GM19240 (cell line): ENCODE measurements around the gene ARHGAP26.

ENCODE experiments used
- DNase-seq: peaks from one replicate; pipeline ENCODE4 v3.0.0; 2011; ENCODE audit warnings: low spot score; ENCODE audit not compliant: insufficient read length

The ARHGAP26 gene

DNA sequence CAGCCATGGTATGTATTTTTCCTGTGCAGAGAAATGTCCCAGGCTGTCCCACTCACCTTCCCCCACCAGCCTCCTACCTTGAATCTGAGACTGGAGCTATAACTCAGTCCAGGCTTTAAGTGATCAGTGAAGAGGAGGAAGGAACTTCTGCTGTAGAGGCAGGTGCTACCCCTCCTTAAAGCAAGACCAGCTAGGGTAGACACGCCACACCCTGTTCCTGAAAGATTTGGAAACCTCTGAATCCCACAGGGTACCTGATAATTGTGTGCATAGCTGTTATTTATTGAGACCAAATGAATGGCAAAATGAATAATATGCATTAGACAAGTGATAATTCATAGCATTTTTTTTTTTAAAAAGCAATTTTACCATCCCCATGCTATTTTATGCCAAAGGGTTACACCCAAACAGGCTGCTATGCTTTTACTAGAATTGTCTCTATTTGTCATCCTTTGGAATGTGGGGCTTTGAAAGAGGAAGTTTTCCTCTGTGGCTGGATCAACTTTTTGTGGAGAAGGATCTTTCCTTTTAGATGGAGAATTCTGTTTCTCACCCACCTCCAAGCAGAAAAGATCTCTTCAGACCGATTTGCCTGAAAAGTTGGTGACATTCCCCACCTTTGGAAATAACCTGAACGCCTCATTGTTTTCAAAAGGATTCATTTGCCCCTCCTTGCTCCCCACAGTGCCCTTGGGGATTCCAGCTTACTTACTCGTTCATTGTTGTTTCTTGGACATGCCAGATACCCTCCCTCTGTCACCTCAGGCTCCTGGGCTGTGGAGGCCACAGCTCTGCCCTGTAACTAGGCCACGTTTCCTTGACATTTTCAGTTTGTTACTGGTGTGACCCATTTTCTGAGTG is 384.6 kb downstream of the ARHGAP26 start:
- no peak for DNase-seq

DNA sequence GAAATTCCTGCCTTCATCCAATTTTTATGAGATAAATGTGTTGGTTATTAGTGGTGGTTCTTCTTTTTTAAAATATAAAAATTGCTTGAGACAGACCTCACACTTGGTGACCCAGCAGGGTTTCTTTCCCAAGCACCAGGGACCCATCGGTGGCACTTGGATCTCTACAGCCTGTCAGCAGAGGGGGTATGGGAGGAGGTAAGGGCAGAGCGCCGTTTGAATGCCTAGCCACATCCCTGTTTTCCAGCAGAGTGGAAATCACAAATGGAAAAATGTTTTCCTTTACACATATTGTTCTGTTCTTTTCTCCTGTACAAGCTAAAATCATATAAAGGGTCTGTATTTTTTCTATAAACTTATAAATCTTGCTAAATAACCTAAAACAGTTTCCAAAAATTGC is 385.3 kb downstream of the ARHGAP26 start:
- no peak for DNase-seq

DNA sequence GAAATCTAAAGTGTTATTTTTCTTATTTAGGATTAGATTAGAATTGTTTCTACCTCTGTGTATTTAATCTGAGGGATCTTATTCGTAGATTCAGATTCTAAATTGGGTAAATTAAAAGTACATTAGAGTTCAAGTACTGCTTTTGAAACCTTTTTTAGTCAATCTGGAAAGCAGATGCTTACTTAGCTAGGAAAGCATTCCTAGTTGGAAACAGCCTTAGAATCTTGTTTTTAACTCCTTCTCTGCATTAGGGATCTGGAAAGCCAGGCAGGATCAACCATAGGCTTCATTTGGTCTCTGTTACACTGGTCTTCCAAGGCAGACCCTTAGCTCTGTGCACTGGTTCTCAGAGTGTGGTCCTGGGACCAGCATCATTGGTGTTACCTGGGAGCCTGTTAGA is 385.9 kb downstream of the ARHGAP26 start:
- no peak for DNase-seq

DNA sequence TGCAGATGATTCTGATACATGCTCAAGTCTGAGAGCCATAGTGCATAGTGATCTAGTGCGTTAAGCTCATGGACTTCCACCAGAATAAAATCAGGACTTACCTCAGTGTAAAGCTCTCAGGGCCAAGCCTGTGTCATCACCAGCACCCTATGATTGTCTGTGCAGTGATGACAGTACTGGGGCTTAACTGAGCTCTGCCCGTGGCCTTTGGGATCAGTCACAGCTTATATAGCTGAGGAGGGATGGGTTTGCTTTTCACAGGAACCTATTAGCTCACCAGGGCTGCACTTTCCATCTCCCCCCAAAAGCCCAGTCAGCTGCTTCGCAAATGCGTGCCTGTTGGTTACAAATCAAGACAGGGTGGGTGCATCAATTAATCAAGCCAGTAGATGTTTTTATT is 386.4 kb downstream of the ARHGAP26 start:
- DNase-seq = no peak

DNA sequence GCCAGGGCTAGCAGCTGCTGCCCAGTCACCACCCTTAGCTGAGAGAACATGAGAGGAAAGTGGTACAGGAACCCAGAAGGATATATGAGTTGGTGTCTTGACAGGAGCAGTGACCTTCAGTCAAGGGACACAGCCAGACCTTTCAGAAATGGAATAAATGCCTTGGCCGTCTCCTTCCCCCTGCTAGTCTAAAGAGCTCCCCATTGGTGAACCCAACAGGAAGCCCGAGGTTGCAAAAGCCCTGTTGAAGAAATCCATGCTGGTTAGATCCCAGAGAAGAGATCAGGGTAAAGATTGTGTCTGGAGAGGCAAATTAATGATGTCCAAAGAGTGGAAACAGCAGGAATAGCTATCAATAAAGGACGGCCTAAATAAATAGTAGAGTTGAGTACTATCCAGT is 388.9 kb downstream of the ARHGAP26 start:
- no peak for DNase-seq

DNA sequence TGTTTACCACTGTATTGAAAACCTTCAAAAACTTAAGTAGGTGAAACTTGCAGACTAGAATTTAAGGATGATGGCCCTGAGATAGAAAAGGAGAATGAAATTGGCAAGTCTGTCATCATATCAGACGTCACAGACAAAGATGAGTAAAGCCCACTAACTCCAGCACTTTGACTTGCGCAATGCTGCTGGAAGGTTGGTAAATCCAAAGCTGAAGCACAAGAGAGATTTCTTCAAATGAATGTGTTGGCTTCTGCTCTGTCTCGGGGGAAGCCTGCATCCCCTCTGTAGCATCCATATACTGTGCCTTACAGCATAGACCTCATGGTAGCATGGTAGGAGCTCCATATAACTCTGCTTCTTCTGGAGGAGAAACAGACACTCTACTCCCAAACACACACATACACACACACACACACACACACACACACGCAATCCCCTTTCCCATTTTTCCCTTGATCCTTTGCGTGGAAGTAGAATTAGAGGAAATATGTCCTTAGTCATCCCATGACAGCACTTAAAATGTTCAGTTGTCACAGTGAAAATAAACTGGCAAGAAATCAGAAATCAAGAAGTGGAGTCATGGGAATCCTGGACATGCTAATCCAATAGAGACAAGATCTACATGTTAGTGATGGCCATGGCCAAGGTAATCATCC is 391.8 kb downstream of the ARHGAP26 start:
- DNase-seq = no peak

DNA sequence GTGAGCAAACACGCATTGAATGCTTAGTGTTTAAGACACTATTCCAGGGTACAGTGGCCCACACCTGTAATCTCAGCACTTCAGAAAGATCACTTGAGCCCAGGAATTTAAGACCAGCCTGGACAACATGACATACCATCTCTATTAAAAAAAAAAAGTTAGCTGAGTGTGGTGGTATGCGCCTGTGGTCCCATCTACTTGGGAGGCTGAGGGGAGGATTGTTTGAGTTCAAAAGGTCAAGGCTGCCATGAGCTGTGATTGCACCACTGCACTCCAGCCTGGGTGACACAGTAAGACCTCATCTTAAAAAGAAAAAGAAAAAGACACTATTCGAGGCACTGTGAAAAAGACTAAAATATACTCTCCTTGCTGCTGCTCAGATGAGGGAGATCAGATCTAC is 392.6 kb downstream of the ARHGAP26 start:
- DNase-seq = no peak

DNA sequence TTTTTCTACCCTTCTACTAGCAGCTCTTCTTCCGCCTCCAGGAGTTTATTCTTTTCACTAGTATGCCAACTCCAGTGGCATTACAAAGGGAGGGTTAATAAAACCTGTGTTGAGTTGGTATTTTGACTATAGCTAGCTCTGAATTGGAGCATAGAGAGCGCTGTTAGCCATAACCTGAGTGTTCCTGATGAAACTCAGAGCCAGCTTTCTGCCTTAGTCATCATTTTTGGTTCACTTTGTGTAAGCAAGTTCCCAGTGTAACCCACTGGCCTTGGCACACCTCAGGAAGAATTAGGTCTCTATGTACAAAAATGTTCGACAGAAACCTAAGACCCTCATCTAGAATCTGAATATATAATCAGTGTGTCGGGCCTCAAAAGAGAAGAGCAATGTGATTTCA is 394.4 kb downstream of the ARHGAP26 start:
- DNase-seq = no peak

DNA sequence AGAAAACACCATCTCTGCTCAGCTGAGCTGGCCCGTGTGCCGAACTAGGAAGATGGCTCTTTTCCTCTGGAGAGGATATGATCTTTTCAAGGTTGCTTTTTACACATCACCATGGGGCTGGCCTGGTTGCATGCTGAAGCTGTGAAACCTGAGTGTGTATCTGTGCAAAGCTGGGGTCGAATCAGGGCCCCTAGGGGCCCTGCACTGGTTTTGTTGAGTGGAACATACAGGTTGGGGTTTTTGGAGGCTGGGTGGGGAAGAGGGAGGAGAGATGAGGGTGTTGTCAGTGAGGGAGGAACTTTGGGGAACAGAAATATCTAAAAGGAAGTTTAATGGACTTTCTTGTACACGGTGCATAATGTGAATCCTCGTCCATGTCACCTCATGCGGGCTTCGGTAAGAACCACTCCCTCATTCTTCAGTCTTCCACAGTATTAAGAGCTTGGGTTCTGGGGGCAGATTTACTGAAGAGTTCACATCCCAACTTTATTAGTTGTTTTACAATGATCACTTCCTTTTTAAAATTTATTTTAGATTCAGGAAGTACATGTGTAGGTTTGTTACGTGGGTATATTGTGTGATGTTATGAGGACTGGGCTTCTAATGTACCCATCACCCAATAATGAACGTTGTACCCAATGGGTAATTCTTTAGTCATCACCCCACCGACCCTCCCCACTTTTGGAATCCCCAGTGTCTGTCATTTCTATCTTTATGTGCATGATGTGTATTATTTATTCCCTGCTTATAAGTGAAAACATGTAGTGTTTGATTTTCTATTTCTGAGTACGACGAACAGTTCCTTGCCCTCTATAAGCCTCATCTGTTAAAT is 395.1 kb downstream of the ARHGAP26 start:
- no peak for DNase-seq

DNA sequence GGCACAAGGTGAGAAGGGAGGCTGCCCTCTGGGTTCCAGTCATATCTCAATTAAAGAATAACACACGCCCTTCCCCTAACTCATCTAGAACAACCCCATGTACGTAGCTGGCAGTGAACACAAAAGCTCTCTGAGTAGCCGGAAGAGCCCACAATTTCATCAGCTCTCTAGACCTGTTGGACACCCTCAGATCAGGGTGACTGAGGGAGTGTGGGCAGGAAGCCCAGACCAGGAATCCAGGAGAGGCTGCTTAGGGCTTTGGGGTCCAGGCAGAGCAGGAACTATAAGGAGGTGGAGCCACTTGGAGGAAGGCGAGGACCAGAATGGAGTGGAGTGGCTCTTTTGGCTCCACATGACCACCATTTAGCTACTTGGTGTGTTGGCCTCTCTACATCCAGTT is 395.9 kb downstream of the ARHGAP26 start:
- DNase-seq = no peak

DNA sequence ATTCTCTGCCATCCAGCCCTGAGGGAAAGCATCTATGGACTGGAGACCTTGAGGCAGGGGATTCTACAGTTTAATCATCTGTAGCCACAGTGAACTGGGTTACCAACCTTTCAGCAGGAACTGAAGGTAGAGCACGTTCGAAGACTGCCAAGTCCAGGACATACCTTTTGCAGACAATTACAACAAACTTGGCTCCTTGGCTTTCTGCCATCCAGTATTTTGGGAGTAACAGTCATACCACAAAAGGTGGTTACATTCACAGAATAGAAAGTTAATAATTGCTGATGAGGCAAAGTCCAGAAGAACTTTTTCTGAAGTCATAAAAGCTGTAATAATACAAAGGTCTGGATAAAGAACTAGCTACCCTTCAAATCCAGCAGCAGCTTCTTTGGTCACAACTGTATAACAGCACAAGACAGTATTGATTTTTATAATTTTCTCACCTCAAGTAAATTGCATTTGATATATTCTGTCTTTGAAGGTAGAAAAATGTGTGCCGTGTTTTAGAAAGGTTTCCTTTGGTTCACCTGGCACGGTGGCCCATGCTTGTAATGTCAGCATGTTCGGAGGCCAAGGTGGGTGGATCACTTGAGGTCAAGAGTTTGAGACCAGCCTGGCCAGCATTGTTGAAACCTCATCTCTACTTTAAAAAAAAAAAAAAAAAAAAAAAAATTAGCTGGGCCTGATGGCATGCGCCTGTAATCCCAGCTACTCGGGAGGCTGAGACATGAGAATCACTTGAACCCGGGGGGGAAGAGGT is 396.7 kb downstream of the ARHGAP26 start:
- DNase-seq = no peak

DNA sequence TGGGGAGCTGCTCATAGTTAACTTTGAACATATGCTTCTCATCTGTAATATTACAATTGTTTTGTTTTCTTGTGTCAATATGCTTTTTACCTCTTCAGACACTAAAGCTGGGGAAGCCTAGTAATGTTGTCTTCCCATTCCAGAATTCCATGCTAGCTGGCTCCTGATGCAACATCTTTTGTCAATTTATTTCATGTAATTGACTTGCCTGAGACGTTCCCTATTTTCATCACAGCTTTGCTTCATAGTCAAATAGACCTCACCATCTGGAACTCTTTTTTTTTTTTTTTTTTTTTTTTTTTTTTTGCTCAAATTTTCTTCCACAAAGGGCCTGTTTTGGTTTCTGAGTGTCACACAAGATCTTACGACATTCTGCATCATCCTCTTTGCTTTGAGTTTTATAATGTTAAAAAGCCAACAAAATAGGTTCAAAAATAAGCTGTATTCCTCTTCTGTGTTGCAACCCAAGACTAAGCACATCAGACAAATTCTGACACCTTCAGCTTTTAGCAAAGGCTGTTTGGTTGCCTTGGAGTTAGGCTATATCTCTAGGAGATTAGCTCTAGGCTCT is 398.1 kb downstream of the ARHGAP26 start:
- no peak for DNase-seq

DNA sequence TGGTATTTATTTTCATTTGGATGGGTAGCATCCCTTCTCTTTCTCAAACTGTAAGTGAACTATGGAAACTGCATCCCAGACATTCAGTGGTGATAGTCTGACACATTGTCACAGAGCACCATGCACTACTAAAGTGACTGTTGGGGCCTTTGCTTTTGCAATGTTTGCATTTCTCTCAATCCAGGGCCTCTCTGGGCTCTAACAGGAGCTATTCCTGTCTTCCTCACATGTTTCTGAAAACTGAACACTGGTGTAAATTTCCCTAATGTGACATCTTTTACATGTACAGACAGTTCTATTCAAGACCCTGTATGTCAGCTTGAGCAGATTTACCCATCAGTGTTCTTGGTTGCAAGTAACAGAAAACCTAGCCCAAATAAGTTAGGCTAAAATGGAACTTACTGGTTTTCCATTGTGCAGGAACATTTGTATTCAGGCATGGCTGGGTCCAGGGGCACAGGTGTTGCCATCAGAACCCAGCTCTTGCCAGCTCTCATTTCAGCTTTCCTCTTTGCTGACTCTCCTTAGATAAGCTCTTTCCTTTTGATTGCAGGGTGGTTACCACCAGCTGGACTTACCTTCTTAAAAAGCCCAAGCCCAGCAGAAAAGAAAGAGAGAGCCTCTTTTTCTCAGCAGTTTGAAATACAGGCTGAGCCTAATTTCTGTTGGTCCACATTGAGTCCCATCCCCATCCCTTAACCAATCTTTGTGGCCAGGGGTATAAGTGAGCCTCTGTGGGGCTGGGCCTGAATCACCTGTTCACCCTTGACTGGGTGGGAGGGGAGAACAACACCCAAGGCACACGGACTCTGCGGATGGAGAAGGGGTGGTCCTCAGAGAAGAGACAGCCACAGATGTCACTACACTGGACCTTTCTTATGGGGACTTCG is 399.0 kb downstream of the ARHGAP26 start:
- DNase-seq = no peak

DNA sequence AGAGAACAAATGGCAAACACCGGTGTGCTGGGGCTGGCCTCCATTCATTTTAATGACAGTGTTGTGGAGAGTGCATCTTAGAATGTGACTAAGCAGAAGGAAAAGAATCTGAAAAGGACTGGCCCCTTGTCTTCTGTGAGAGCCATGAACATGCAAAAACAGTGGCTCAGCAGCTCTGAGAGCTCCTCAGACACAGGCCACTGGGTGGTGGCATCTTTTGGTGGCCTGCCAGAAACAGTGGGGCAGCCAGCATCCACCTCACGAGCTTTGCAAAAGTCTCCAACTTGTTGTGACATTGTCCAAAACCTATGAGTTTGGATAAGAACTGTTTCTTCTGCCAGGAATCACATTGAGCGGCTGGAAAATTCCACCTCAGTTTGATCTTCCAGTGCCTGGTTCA is 399.9 kb downstream of the ARHGAP26 start:
- DNase-seq = no peak

DNA sequence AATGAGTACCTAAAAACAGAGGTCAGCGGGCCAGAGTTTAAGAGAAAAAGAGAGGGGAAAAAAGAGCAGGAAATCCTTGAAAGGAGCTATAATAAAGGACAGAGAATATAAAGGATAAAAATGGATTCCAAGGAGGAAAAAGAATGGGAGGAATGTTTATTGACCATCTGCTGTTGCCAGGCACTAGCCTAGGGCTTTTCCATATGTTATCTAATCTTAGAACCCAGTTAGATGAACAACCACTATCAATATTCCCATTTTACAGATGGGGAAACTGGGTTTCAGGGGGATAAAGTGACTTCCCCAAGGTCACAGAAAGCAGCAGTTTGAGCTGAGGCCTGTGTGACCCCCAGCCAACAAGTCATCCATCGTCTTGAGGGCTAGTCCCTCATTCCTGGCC is 400.8 kb downstream of the ARHGAP26 start:
- no peak for DNase-seq

DNA sequence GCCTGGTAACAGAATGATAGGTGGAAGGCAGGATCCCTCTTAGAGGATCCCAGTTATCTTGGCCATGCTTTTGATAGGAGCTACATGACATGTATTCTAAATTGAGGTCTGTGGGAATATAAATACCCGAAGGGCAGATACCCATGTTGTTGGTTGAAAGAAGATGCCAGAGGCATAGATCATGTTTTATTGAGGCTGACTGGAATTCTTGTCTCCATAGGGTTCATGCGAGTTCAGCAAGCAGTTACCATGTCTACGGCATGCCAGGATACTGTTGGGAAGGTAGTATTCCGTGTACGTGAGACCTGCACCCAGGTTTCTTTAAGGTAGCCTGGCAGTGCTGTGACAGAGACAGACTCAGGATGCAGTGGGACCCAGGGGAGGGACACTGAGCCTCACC is 402.6 kb downstream of the ARHGAP26 start:
- no peak for DNase-seq

DNA sequence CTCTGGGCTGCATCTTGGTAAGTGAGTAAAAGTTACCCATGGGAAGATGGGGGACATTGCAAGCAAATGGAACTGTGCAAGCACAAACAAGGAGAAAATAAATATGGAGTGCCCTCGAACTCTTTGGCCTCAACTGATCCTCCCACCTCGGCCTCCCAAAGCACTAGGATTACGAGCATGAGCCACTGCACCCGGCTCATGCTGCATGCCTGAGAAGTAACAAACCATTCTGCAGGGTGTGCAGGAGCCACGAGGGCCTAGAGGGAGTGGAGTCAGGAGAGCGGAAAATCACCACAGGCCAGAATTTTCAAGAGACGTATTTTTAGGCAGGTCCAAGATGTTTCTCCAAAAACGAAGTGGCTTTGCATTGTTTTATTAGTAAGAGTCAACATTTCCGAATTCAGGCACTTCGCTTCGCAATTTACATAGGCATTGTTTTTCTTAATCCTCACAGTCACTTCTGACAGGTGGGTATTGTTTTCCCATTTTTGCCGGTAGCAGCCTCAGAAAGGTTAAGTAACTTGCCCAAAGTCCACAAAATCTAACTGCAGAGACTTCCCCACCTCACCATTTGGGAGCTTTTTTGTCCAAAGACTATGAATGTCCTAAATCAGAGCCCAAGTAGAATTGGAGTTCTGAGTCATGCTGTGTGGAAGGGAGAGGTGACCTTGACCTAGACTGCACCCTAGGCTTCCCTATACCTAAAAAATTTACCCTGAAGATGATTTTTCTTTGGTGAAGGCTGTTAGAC is 403.1 kb downstream of the ARHGAP26 start:
- no peak for DNase-seq

DNA sequence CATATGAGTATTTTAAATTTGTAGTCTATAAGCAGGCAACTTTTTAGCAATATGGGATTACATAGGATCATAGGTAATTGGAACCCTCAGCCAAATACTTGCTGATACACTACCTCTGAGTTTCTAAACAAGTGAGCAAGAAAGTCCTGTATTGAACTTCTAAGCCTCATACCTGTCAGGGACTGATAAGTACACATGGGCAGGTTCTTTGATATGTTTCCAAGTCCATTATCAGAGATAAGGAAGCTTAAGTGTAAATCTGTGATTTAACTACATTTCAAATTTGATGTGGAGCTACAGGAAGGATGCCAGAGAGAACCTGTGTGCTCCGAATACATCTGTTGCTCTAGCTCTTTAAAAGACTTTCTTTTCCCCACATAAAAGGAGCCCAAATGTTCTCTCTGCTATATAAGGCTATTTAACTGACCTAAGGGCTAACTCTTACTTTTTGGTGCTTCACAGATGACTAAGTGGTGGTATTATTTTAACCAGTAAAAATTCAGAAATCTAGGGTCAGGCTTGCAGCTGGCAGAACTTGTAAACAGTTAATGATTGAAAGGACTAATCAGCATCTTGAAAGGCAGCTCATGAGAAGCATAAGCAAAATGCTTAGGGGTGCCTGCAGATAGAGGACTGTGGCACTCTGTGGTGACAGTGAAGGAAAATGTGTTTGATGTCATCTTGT is 404.7 kb downstream of the ARHGAP26 start:
- DNase-seq = no peak

DNA sequence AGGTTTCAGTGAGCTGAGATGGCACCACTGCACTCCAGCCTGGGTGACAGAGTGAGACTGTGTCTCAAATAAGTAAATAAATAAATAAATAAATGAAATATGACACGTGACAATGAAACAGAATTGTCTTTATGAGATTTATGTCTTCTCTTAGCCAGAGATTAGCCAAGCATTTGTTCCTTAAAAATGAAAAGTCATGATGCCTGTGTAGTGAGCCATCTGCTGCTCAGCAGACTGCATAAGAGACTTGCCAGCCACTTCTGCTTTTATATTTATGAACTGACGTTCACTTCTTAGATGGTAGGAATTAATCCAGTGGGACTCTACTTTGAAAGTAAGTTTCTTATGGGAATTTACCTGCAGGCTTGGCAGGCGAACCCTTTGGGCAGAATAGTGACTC is 405.9 kb downstream of the ARHGAP26 start:
- no peak for DNase-seq
